ENCODE results near the gene CYP27A1. TPM values are rescaled to one million over a fixed set of nuclear protein-coding genes. Genes with fewer than 3 reads are reported as not detected.

The CYP27A1 gene
- total RNA-seq, 1 experiment from 2014 or later = 1.2 TPM

- intact Hi-C loops (cut with micrococcal nuclease; ENCODE audit: unreplicated experiment) = no loop called here
Measured at GRCh38 chr2:218863021-218863520, 81.1 kb downstream of the CYP27A1 start.

More at GRCh38 chr2:218863021-218863520, 81.1 kb downstream of the CYP27A1 start:
- ChIA-PET CTCF (interaction anchor here (0.6 kb wide), 1 partner anchor 13 kb away, joined by 8 read pairs; no protein-coding TSS in a partner anchor), POLR2A (ENCODE audit: low non-redundant PET) (interaction anchor here (0.6 kb wide), 1 partner anchor 651 kb away, joined by 9 read pairs; no protein-coding TSS in a partner anchor)
- Histone ChIP-seq H3K9me3 (ENCODE audit: low read depth, low read length, poor library complexity, severe bottlenecking) (no peaks in the 10 kb centered on the region), H3K4me1 (ENCODE audit: insufficient read depth, low read length, poor library complexity, severe bottlenecking) (peaks cover 7% of the 10 kb centered on the region), H3K4me3 (ENCODE audit: low read depth, low read length, poor library complexity, severe bottlenecking) (no peak overlapping the region), H3K27ac (ENCODE audit: low read depth, low read length, poor library complexity, severe bottlenecking) (no peak overlapping the region), H3K27me3 (replicated peaks; ENCODE audit: insufficient read depth, low read depth, low read length, poor library complexity) (peaks cover 27% of the 10 kb centered on the region), H3K36me3 (ENCODE audit: insufficient read depth, low read length, poor library complexity, severe bottlenecking) (no peaks in the 10 kb centered on the region)
- no peak for DNase-seq (ENCODE audit: low spot score)
- no TSS peak for BruUV-seq (replicated peaks)
- TF ChIP-seq CTCF (conservative IDR thresholded peaks at IDR 0.05; ENCODE audit: low read depth, low read length) (no peak), EZH2 (IDR thresholded peaks at IDR 0.05; ENCODE audit: borderline replicate concordance, low read depth, low read length, poor library complexity, severe bottlenecking) (no peak)

Small RNAs within 50 kb of the gene (microRNA-seq; reads per million reads assigned to microRNA genes)
- gene MIR9500 = not detected

Other genes starting within 250 kb of the CYP27A1 start
- gene USP37, start 213.8 kb upstream of the CYP27A1 start, total RNA-seq (2021) = 31.0 and 33.2 TPM in 2 replicates
- 89.5 and 92.3 TPM in 2 replicates for gene CNOT9, start 213.3 kb upstream of the CYP27A1 start, total RNA-seq (2021)
- gene PLCD4, start 174.2 kb upstream of the CYP27A1 start, total RNA-seq (2021) = 0.24 and 0.39 TPM in 2 replicates
- 53.3 and 65.3 TPM in 2 replicates for gene ZNF142, start 122.5 kb upstream of the CYP27A1 start, total RNA-seq (2021)
- 70.6 and 74.1 TPM in 2 replicates for gene BCS1L, start 122.5 kb upstream of the CYP27A1 start, total RNA-seq (2021)
- 39.4 TPM in 2 replicates for gene RNF25, start 110.1 kb upstream of the CYP27A1 start, total RNA-seq (2021)
- 69.3 and 73.3 TPM in 2 replicates for gene STK36, start 110.1 kb upstream of the CYP27A1 start, total RNA-seq (2021)
- gene TTLL4, start 71.3 kb upstream of the CYP27A1 start, total RNA-seq (2021) = 91.8 and 100 TPM in 2 replicates
- gene PRKAG3, start 49.7 kb downstream of the CYP27A1 start, total RNA-seq (2021) = not detected in 2 replicates
- gene WNT6, start 77.7 kb downstream of the CYP27A1 start, total RNA-seq (2021) = not detected in 2 replicates
- gene WNT10A, start 98.7 kb downstream of the CYP27A1 start, total RNA-seq (2021) = 0.47 and 0.81 TPM in 2 replicates
- gene CDK5R2, start 177.5 kb downstream of the CYP27A1 start, total RNA-seq (2021) = 0.37 and 0.44 TPM in 2 replicates
- 8.0 and 12.6 TPM in 2 replicates for gene FEV, start 203.0 kb downstream of the CYP27A1 start, total RNA-seq (2021)
- 1.1 and 1.3 TPM in 2 replicates for gene CRYBA2, start 211.3 kb downstream of the CYP27A1 start, total RNA-seq (2021)

All from A673 (cell line).